HepG2 (cell line): Measurements from ENCODE around the gene GAL3ST1.

Source experiments
- CBX5 ChIP-seq: sonication (generic); formaldehyde crosslinking; IDR thresholded peaks from 2 replicates; pipeline ENCODE4 v1.4.0; 2020; ENCODE audit warnings: missing genetic modification reagents, borderline replicate concordance
- CHCHD3 ChIP-seq: sonication (generic); formaldehyde crosslinking; IDR thresholded peaks from 2 replicates; pipeline ENCODE4 v1.8.0; 2022; ENCODE audit warnings: mild to moderate bottlenecking, missing genetic modification reagents, moderate library complexity
- CREM ChIP-seq, 2 experiments: sonication (generic) in 1 of 2; formaldehyde crosslinking in 1 of 2; IDR thresholded peaks; 2 replicates each; pipeline versions ENCODE4 v1.4.0 to v1.6.1; 2016 to 2020; ENCODE audit warnings: antibody characterized with exemption in 1 of 2, mild to moderate bottlenecking in 1 of 2, missing genetic modification reagents in 1 of 2
- NRL ChIP-seq: sonication (generic); formaldehyde crosslinking; IDR thresholded peaks from 2 replicates; pipeline ENCODE4 v1.5.0; 2020; ENCODE audit warnings: missing genetic modification reagents, mild to moderate bottlenecking, moderate library complexity, borderline replicate concordance
- SOX13 ChIP-seq, 3 experiments: fragments of 450-650 bp in 1 of 3; sonication (generic) in 1 of 3; formaldehyde crosslinking in 1 of 3; IDR thresholded peaks in 2 of 3; conservative IDR thresholded peaks in 1 of 3; 2 replicates each; pipeline versions ENCODE4 v1.5.0 to v1.6.1; 2016 to 2020; ENCODE audit warnings: antibody characterized with exemption in 1 of 3, mild to moderate bottlenecking in 1 of 3, missing compliant biosample characterization in 1 of 3, missing genetic modification reagents in 1 of 3, moderate library complexity in 1 of 3
- TCF7L2 ChIP-seq: IDR thresholded peaks from 2 replicates; pipeline ENCODE4 v1.6.1; 2011; ENCODE audit warnings: mild to moderate bottlenecking, low read depth, low read length, moderate library complexity
- ZSCAN5A ChIP-seq: sonication (generic); formaldehyde crosslinking; IDR thresholded peaks from 2 replicates; pipeline ENCODE4 v1.8.0; 2022; ENCODE audit warnings: mild to moderate bottlenecking, missing genetic modification reagents, borderline replicate concordance
- TF ChIP-seq, protein P1 (sequence below): sonication (generic); formaldehyde crosslinking; IDR thresholded peaks from 2 replicates; pipeline ENCODE4 v1.4.0; 2020; ENCODE audit warnings: mild to moderate bottlenecking, missing genetic modification reagents

DNA sequence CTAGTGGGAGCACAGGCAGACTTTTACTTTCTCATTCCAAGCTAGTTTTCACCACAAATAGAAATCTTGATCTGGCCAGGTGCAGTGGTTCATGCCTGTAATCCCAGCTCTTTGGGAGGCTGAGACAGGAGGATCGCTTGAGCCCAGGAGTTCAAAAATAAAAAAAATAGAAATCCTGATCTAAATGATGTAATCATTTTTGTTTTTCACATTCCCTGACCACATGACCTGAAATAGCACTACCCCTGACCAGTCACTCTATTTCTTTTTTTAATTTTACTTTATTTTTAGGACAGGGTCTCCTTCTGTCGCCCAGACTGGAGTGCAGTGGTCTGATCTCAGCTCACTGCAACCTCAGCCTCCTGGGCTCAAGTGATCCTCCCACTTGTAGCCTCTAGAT lies 30.3 kb upstream of the GAL3ST1 start:
- TF ChIP-seq TCF7L2 (no peak), CHCHD3 (no peak), ZSCAN5A (no peak), CBX5 (CRISPR knock-in tag) (no peak), SOX13 (IDR thresholded peaks at IDR 0.05) (no peak), SOX13 (CRISPR knock-in tag; conservative IDR thresholded peaks at IDR 0.05 in 1 of 2, IDR thresholded peaks at IDR 0.05 in 1 of 2) (no peak), NRL (CRISPR knock-in tag) (no peak), CREM (IDR thresholded peaks at IDR 0.05) (no peak), CREM (CRISPR knock-in tag; IDR thresholded peaks at IDR 0.05) (no peak)
- TF ChIP-seq, protein P1, sequence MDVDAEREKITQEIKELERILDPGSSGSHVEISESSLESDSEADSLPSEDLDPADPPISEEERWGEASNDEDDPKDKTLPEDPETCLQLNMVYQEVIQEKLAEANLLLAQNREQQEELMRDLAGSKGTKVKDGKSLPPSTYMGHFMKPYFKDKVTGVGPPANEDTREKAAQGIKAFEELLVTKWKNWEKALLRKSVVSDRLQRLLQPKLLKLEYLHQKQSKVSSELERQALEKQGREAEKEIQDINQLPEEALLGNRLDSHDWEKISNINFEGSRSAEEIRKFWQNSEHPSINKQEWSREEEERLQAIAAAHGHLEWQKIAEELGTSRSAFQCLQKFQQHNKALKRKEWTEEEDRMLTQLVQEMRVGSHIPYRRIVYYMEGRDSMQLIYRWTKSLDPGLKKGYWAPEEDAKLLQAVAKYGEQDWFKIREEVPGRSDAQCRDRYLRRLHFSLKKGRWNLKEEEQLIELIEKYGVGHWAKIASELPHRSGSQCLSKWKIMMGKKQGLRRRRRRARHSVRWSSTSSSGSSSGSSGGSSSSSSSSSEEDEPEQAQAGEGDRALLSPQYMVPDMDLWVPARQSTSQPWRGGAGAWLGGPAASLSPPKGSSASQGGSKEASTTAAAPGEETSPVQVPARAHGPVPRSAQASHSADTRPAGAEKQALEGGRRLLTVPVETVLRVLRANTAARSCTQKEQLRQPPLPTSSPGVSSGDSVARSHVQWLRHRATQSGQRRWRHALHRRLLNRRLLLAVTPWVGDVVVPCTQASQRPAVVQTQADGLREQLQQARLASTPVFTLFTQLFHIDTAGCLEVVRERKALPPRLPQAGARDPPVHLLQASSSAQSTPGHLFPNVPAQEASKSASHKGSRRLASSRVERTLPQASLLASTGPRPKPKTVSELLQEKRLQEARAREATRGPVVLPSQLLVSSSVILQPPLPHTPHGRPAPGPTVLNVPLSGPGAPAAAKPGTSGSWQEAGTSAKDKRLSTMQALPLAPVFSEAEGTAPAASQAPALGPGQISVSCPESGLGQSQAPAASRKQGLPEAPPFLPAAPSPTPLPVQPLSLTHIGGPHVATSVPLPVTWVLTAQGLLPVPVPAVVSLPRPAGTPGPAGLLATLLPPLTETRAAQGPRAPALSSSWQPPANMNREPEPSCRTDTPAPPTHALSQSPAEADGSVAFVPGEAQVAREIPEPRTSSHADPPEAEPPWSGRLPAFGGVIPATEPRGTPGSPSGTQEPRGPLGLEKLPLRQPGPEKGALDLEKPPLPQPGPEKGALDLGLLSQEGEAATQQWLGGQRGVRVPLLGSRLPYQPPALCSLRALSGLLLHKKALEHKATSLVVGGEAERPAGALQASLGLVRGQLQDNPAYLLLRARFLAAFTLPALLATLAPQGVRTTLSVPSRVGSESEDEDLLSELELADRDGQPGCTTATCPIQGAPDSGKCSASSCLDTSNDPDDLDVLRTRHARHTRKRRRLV: no peak
